ENCODE results near the gene JAKMIP2.

GRCh38 chr5:147573211-147573610 is 209.3 kb downstream of the JAKMIP2 start:
- TF ChIP-seq CTCF (IDR thresholded peaks at IDR 0.05 in 4 of 5, conservative IDR thresholded peaks at IDR 0.05 in 1 of 5) (no peak), POLR2A (IDR thresholded peaks at IDR 0.05) (no peak)

Data from gastrocnemius medialis (tissue), 4 donors.